OCI-M1 (cell line): Measurements from ENCODE around the gene DHCR24.
A peak's percentile ranks its signal among the peaks of the same experiment; 100 is the strongest.

ENCODE experiments used
- DNase-seq: peaks from one replicate; lab custom pipeline; 2025; lab: John Stamatoyannopoulos, UW

Gene DHCR24

GRCh38 chr1:54800899-54801759 lies 85.9 kb downstream of the DHCR24 start, which contains the start of gene TTC22:
TTC22 (minus strand) TSS chr1:54801323; CDS start chr1:54801163, 160 bp downstream.
- DNase-seq = peak; percentile 18

GRCh38 chr1:54800041-54800898 lies 86.7 kb downstream of the DHCR24 start:
- DNase-seq = no peak
